Esophagus (tissue), 2 donors: ENCODE results near the gene DSCAM. TPM values are rescaled to one million over a fixed set of nuclear protein-coding genes. Genes with fewer than 3 reads are reported as not detected.

ENCODE experiments used
- H3K27ac ChIP-seq, 2 donors: one replicate each; pipeline ENCODE4 v1.5.1; 2013; ENCODE audit warnings: low read depth in 2 of 2, mild to moderate bottlenecking in 2 of 2, inconsistent platforms in 1 of 2, low read length in 1 of 2, moderate library complexity in 1 of 2
- H3K27me3 ChIP-seq, 2 donors: one replicate each; pipeline ENCODE4 v1.6.1; 2013; ENCODE audit warnings: low read length in 2 of 2, control low read depth in 1 of 2, mild to moderate bottlenecking in 1 of 2; ENCODE audit not compliant: insufficient read depth in 2 of 2, control insufficient read depth in 1 of 2
- H3K36me3 ChIP-seq, 2 donors: one replicate each; pipeline ENCODE4 v1.6.1; 2013; ENCODE audit warnings: low read length in 1 of 2; ENCODE audit not compliant: control insufficient read depth in 2 of 2, insufficient read depth in 2 of 2
- H3K4me1 ChIP-seq, 2 donors: one replicate each; pipeline ENCODE4 v1.6.1; 2013; ENCODE audit warnings: low read length in 1 of 2; ENCODE audit not compliant: control insufficient read depth in 2 of 2, insufficient read depth in 2 of 2
- H3K4me3 ChIP-seq, 2 donors: one replicate each; pipeline ENCODE4 v1.5.1; 2013; ENCODE audit warnings: low read length in 2 of 2, mild to moderate bottlenecking in 2 of 2, low read depth in 1 of 2, moderate library complexity in 1 of 2
- H3K9me3 ChIP-seq, 2 donors: one replicate each; pipeline ENCODE4 v1.6.1; 2013; ENCODE audit warnings: mild to moderate bottlenecking in 2 of 2, low read depth in 1 of 2, low read length in 1 of 2, moderate library complexity in 1 of 2; ENCODE audit not compliant: control insufficient read depth in 2 of 2, insufficient read depth in 1 of 2
- WGBS, 2 donors: extraction: QIAGEN DNeasy Blood & Tissue Kit; methylation state at CpG; one replicate each; pipeline ENCODE4 v1.1.7; 2013; 5-methylcytosine and 5-hydroxymethylcytosine counted together
- polyA plus RNA-seq, 2 donors: library from polyadenylated mRNA; stranded (reverse); fragments of 200-250 nt; gene quantifications; one replicate each; pipeline ENCODE4 v1.2.3, GENCODE V29; 2013
- donor health status: healthy with polysubstance abuse.
- donor health status: Bipolar disorder and iron deficiency.

The DSCAM gene
- polyA plus RNA-seq, 2 donors, result under 0.01 TPM; not detected in 1

GRCh38 chr21:40208206-40208947 lies 638.6 kb downstream of the DSCAM start:
- 83 to 89% methylated on average over 9 of the region's 9 CpGs for WGBS, 2 donors

GRCh38 chr21:40200946-40201345 lies 646.0 kb downstream of the DSCAM start:
- Histone ChIP-seq H3K36me3 (no peaks in the 10 kb centered on the region), H3K4me3 (no peak overlapping the region), H3K27me3 (no peaks in the 10 kb centered on the region), H3K27ac (no peak overlapping the region), H3K9me3 (peaks cover 0 to 9% of the 10 kb centered on the region in 2 donors), H3K4me1 (no peaks in the 10 kb centered on the region)
- WGBS, 2 donors, result 40 to 49% methylated on average over 2 of the region's 2 CpGs

More at GRCh38 chr21:40208206-40208947, 638.6 kb downstream of the DSCAM start:
- Histone ChIP-seq H3K4me1 (no peaks in the 10 kb centered on the region), H3K36me3 (no peaks in the 10 kb centered on the region), H3K9me3 (peaks cover 0 to 4% of the 10 kb centered on the region in 2 donors), H3K4me3 (no peak overlapping the region), H3K27ac (no peak overlapping the region), H3K27me3 (no peaks in the 10 kb centered on the region)

GRCh38 chr21:40200126-40200525 lies 646.8 kb downstream of the DSCAM start:
- no peaks in the 10 kb centered on the region for H3K4me1 ChIP-seq
- no peaks in the 10 kb centered on the region for H3K27me3 ChIP-seq
- H3K9me3 ChIP-seq, result peaks cover 0 to 8% of the 10 kb centered on the region in 2 donors
- no peak overlapping the region for H3K27ac ChIP-seq
- 72 to 75% methylated on average over 1 of the region's 1 CpG for WGBS, 2 donors
- no peaks in the 10 kb centered on the region for H3K36me3 ChIP-seq
- no peak overlapping the region for H3K4me3 ChIP-seq

GRCh38 chr21:40194185-40194980 lies 652.6 kb downstream of the DSCAM start:
- no peak overlapping the region for H3K4me3 ChIP-seq
- H3K27ac ChIP-seq, result no peak overlapping the region
- peaks cover 0 to 8% of the 10 kb centered on the region in 2 donors for H3K9me3 ChIP-seq
- no peaks in the 10 kb centered on the region for H3K27me3 ChIP-seq
- no peaks in the 10 kb centered on the region for H3K36me3 ChIP-seq
- H3K4me1 ChIP-seq, result no peaks in the 10 kb centered on the region
- whole genome bisulfite sequencing, 2 donors, result 44 to 45% methylated on average over 4 of the region's 4 CpGs

GRCh38 chr21:40191616-40192015 lies 655.3 kb downstream of the DSCAM start:
- H3K27ac ChIP-seq, result no peak overlapping the region
- H3K9me3 ChIP-seq, result peaks cover 0 to 1% of the 10 kb centered on the region in 2 donors
- no peaks in the 10 kb centered on the region for H3K36me3 ChIP-seq
- no peaks in the 10 kb centered on the region for H3K4me1 ChIP-seq
- 68 to 74% methylated on average over 3 of the region's 3 CpGs for WGBS, 2 donors
- H3K4me3 ChIP-seq, result no peak overlapping the region
- H3K27me3 ChIP-seq, result no peaks in the 10 kb centered on the region

- Histone ChIP-seq H3K27me3 (no peaks in the 10 kb centered on the region), H3K9me3 (peaks cover 0 to 4% of the 10 kb centered on the region in 2 donors), H3K27ac (no peak overlapping the region), H3K36me3 (no peaks in the 10 kb centered on the region), H3K4me1 (no peaks in the 10 kb centered on the region), H3K4me3 (no peak overlapping the region)
- 73 to 77% methylated on average over 3 of the region's 3 CpGs for WGBS, 2 donors
Measured at GRCh38 chr21:40191196-40191595, 655.8 kb downstream of the DSCAM start.

- Histone ChIP-seq H3K27ac (no peak overlapping the region), H3K4me3 (no peak overlapping the region), H3K4me1 (peaks cover 0 to 2% of the 10 kb centered on the region in 2 donors), H3K27me3 (no peaks in the 10 kb centered on the region), H3K9me3 (peaks cover 2 to 4% of the 10 kb centered on the region in 2 donors), H3K36me3 (no peaks in the 10 kb centered on the region)
- 75 to 80% methylated on average over 9 of the region's 9 CpGs for WGBS, 2 donors
Measured at GRCh38 chr21:40187946-40188654, 658.9 kb downstream of the DSCAM start.

GRCh38 chr21:40187244-40187643 lies 659.7 kb downstream of the DSCAM start:
- no peak overlapping the region for H3K27ac ChIP-seq
- H3K9me3 ChIP-seq, result peaks cover 2 to 7% of the 10 kb centered on the region in 2 donors
- H3K4me1 ChIP-seq, result peaks cover 0 to 2% of the 10 kb centered on the region in 2 donors
- no peak overlapping the region for H3K4me3 ChIP-seq
- no peaks in the 10 kb centered on the region for H3K27me3 ChIP-seq
- 60 to 61% methylated on average over 6 of the region's 6 CpGs for WGBS, 2 donors
- H3K36me3 ChIP-seq, result no peaks in the 10 kb centered on the region

GRCh38 chr21:40186045-40186444 lies 660.9 kb downstream of the DSCAM start:
- WGBS, 2 donors, result 19 to 22% methylated on average over 6 of the region's 6 CpGs
- Histone ChIP-seq H3K27me3 (no peaks in the 10 kb centered on the region), H3K36me3 (no peaks in the 10 kb centered on the region), H3K27ac (no peak overlapping the region), H3K4me3 (no peak overlapping the region), H3K4me1 (peaks cover 0 to 2% of the 10 kb centered on the region in 2 donors), H3K9me3 (peaks cover 2 to 9% of the 10 kb centered on the region in 2 donors)
